Liver (tissue), 9 donors: ENCODE results near the gene OOSP4B. TPM values are rescaled to one million over a fixed set of nuclear protein-coding genes. Genes with fewer than 3 reads are reported as not detected.
"Not testable (repeated sequence)": the region's sequence is repeated elsewhere in the genome, so short reads cannot be mapped to it uniquely, and the experiment has no call there.

ENCODE experiments used
- DNase-seq: peaks from one replicate; pipeline ENCODE4 v3.0.0-alpha.2; 2017; ENCODE audit warnings: low spot score
- H3K27ac ChIP-seq, 2 donors: one replicate each; pipeline ENCODE4 v1.7.0; 2013; ENCODE audit warnings: inconsistent platforms in 2 of 2, low read length in 2 of 2, control low read depth in 1 of 2, low read depth in 1 of 2, mild to moderate bottlenecking in 1 of 2
- H3K27me3 ChIP-seq, 4 donors: one replicate each; pipeline versions ENCODE4 v1.6.1 to v1.7.0; 2013; ENCODE audit warnings: low read length in 3 of 4, inconsistent platforms in 1 of 4, mild to moderate bottlenecking in 1 of 4, moderate library complexity in 1 of 4; ENCODE audit not compliant: control insufficient read depth in 4 of 4, insufficient read depth in 4 of 4
- H3K36me3 ChIP-seq, 4 donors: one replicate each; pipeline versions ENCODE4 v1.6.1 to v1.7.0; 2013; ENCODE audit warnings: low read length in 3 of 4, mild to moderate bottlenecking in 3 of 4, low read depth in 1 of 4, moderate library complexity in 1 of 4; ENCODE audit not compliant: control insufficient read depth in 4 of 4, insufficient read depth in 3 of 4
- H3K4me1 ChIP-seq, 4 donors: one replicate each; pipeline versions ENCODE4 v1.6.1 to v1.7.0; 2013; ENCODE audit warnings: low read length in 3 of 4, mild to moderate bottlenecking in 3 of 4, moderate library complexity in 1 of 4; ENCODE audit not compliant: control insufficient read depth in 4 of 4, insufficient read depth in 4 of 4
- H3K4me3 ChIP-seq, 3 donors: one replicate each; pipeline versions ENCODE4 v1.6.1 to v1.7.0; 2013; ENCODE audit warnings: low read length in 3 of 3, control low read depth in 1 of 3, low read depth in 1 of 3, mild to moderate bottlenecking in 1 of 3
- H3K9ac ChIP-seq, 2 donors: one replicate each; pipeline ENCODE4 v1.7.0; 2013; ENCODE audit warnings: low read length in 2 of 2, mild to moderate bottlenecking in 2 of 2, moderate library complexity in 2 of 2, control low read depth in 1 of 2, low read depth in 1 of 2
- H3K9me3 ChIP-seq, 4 donors: one replicate each; pipeline versions ENCODE4 v1.6.1 to v1.7.0; 2013; ENCODE audit warnings: low read length in 3 of 4; ENCODE audit not compliant: control insufficient read depth in 4 of 4
- ATF3 ChIP-seq: IDR thresholded peaks from 2 replicates; pipeline ENCODE4 v1.6.1; 2016; ENCODE audit warnings: antibody characterized with exemption
- CTCF ChIP-seq: fragments of 150-350 bp; IDR thresholded peaks from 2 replicates; pipeline ENCODE4 v1.5.1; 2017; ENCODE audit warnings: improper control_type of control experiment, low read depth, low read length; ENCODE audit not compliant: missing input control
- EGR1 ChIP-seq, 2 donors: IDR thresholded peaks; 2 replicates each; pipeline ENCODE4 v1.6.1; 2016 to 2018; ENCODE audit warnings: antibody characterized with exemption in 2 of 2, low read depth in 2 of 2
- FOXA1 ChIP-seq: IDR thresholded peaks from 2 replicates; pipeline ENCODE4 v1.6.1; 2016; ENCODE audit warnings: antibody characterized with exemption
- FOXA2 ChIP-seq: IDR thresholded peaks from 2 replicates; pipeline ENCODE4 v1.6.1; 2016; ENCODE audit warnings: antibody characterized with exemption
- GABPA ChIP-seq, 2 donors: IDR thresholded peaks in 1 of 2; conservative IDR thresholded peaks in 1 of 2; 2 replicates each; pipeline ENCODE4 v1.6.1; 2016; ENCODE audit warnings: antibody characterized with exemption in 2 of 2, mild to moderate bottlenecking in 1 of 2, moderate library complexity in 1 of 2
- HNF4A ChIP-seq, 2 donors: conservative IDR thresholded peaks; 2 replicates each; pipeline ENCODE4 v1.6.1; 2016; ENCODE audit warnings: antibody characterized with exemption in 2 of 2, mild to moderate bottlenecking in 2 of 2
- HNF4G ChIP-seq: IDR thresholded peaks from 2 replicates; pipeline ENCODE4 v1.6.1; 2016; ENCODE audit warnings: antibody characterized with exemption
- JUND ChIP-seq, 2 donors: IDR thresholded peaks; 2 replicates each; pipeline ENCODE4 v1.6.1; 2016; ENCODE audit warnings: antibody characterized with exemption in 2 of 2
- MAX ChIP-seq: IDR thresholded peaks from 2 replicates; pipeline ENCODE4 v1.6.1; 2016; ENCODE audit warnings: antibody characterized with exemption
- NR2F2 ChIP-seq: IDR thresholded peaks from 2 replicates; pipeline ENCODE4 v1.6.1; 2016; ENCODE audit warnings: antibody characterized with exemption
- RAD21 ChIP-seq, 2 donors: IDR thresholded peaks; 2 replicates each; pipeline ENCODE4 v1.6.1; 2016; ENCODE audit warnings: antibody characterized with exemption in 2 of 2, mild to moderate bottlenecking in 2 of 2
- REST ChIP-seq: IDR thresholded peaks from 2 replicates; pipeline ENCODE4 v1.6.1; 2016; ENCODE audit warnings: antibody characterized with exemption, mild to moderate bottlenecking
- RXRA ChIP-seq, 2 donors: IDR thresholded peaks; 2 replicates each; pipeline ENCODE4 v1.6.1; 2017 to 2018; ENCODE audit warnings: antibody characterized with exemption in 2 of 2, mild to moderate bottlenecking in 1 of 2
- SP1 ChIP-seq: IDR thresholded peaks from 2 replicates; pipeline ENCODE4 v1.6.1; 2018; ENCODE audit warnings: antibody characterized with exemption, mild to moderate bottlenecking
- TAF1 ChIP-seq: conservative IDR thresholded peaks from 2 replicates; pipeline ENCODE4 v1.6.1; 2016; ENCODE audit warnings: antibody characterized with exemption, mild to moderate bottlenecking
- YY1 ChIP-seq: IDR thresholded peaks from 2 replicates; pipeline ENCODE4 v1.6.1; 2016; ENCODE audit warnings: antibody characterized with exemption, mild to moderate bottlenecking
- ZBTB33 ChIP-seq: IDR thresholded peaks from 2 replicates; pipeline ENCODE4 v1.6.1; 2016; ENCODE audit warnings: antibody characterized with exemption
- WGBS: extraction: QIAGEN DNeasy Blood & Tissue Kit; methylation state at CpG from one replicate; pipeline ENCODE4 v1.1.7; 2013; 5-methylcytosine and 5-hydroxymethylcytosine counted together
- polyA plus RNA-seq, 2 donors: library from polyadenylated mRNA; stranded (reverse) in 1 of 2; unstranded in 1 of 2; fragments of 200-250 nt in 1 of 2; fragments of >200 nt in 1 of 2; fragmentation: Nextera tagmentation in 1 of 2; extraction: Ambion mirVana in 1 of 2; gene quantifications; one replicate each; pipeline versions ENCODE4 v1.2.1 to v1.2.3, GENCODE V29; 2013 to 2015
- total RNA-seq, 2 donors: library from RNA; depleted of rRNA; stranded (reverse); fragments of >200 nt; gene quantifications; one replicate each; pipeline ENCODE4 v1.2.3, GENCODE V29; 2014
- donor health status: healthy.
- donor health status: healthy.
- donor health status: healthy.
- donor health status: healthy.
- donor health status: healthy.

The OOSP4B gene
- total and polyA plus RNA-seq, 4 donors: not detected

GRCh38 chr11:60065801-60066200 lies 48.8 kb downstream of the OOSP4B start (continued):
- TF ChIP-seq REST (no peak), FOXA1 (no peak), HNF4A (conservative IDR thresholded peaks at IDR 0.05) (no peak), RAD21 (IDR thresholded peaks at IDR 0.05) (no peak)

GRCh38 chr11:60069450-60069849 lies 52.5 kb downstream of the OOSP4B start:
- no peak for DNase-seq
- Histone ChIP-seq H3K27me3 (no peaks in the 10 kb centered on the region), H3K27ac (no peak overlapping the region), H3K4me3 (no peak overlapping the region), H3K9me3 (no peaks in the 10 kb centered on the region), H3K4me1 (no peaks in the 10 kb centered on the region), H3K36me3 (no peaks in the 10 kb centered on the region), H3K9ac (no peak overlapping the region)
- 72% methylated on average over 2 of the region's 2 CpGs for WGBS
- TF ChIP-seq FOXA1 (no peak), EGR1 (IDR thresholded peaks at IDR 0.05; ENCODE audit: low read depth in 2 of 2) (no peak), SP1 (no peak), FOXA2 (no peak), CTCF (no peak), YY1 (no peak), HNF4G (no peak), MAX (no peak), NR2F2 (no peak), RAD21 (IDR thresholded peaks at IDR 0.05) (no peak), GABPA (IDR thresholded peaks at IDR 0.05 in 1 of 2, conservative IDR thresholded peaks at IDR 0.05 in 1 of 2) (no peak), RXRA (IDR thresholded peaks at IDR 0.05) (no peak), REST (no peak), JUND (IDR thresholded peaks at IDR 0.05) (no peak), TAF1 (no peak), HNF4A (conservative IDR thresholded peaks at IDR 0.05) (no peak), ATF3 (no peak), ZBTB33 (no peak)

- DNase-seq, H3K9ac ChIP-seq, H3K27ac ChIP-seq, H3K36me3 ChIP-seq, H3K27me3 ChIP-seq, H3K4me3 ChIP-seq, H3K9me3 ChIP-seq, H3K4me1 ChIP-seq: not testable (repeated sequence)
- WGBS: 78% methylated on average over 6 of the region's 6 CpGs
Measured at GRCh38 chr11:60071644-60072043, 54.7 kb downstream of the OOSP4B start.
